HepG2 (cell line): Measurements from ENCODE around the gene CHST13. TPM values are rescaled to one million over a fixed set of nuclear protein-coding genes. Genes with fewer than 3 reads are reported as not detected.

Experiments
- ATAC-seq: fragments of 200-7000 bp; cut with Tn5 transposase; 3 replicates; pipeline ENCODE4 v1.9.1; 2020; ENCODE audit warnings: mild to moderate bottlenecking, moderate library complexity
- BruUV-seq: library from RNA; stranded (reverse); fragments of 400-500 nt; replicated peaks from 2 replicates; lab custom pipeline; 2021; lab: Mats Ljungman, UMichigan
- CTCF ChIA-PET: fragments of 300-600 bp; formaldehyde crosslinking; extraction: SDS; loops from one replicate; lab custom pipeline; 2021; ENCODE audit warnings: low total read pairs, inconsistent platforms, low intra/inter-chr PET ratio; lab: Yijun Ruan, JAX
- POLR2A ChIA-PET: fragments of 350-600 bp; sonication (Branson Sonifier 250); formaldehyde crosslinking; loops from one replicate; lab custom pipeline; 2020; ENCODE audit warnings: antibody characterized with exemption, inconsistent platforms; lab: Yijun Ruan, JAX
- DNase-seq: peaks from one replicate; pipeline ENCODE4 v3.0.0-alpha.2; 2015; ENCODE audit warnings: low spot score
- FAIRE-seq: peaks from 3 replicates; lab custom pipeline; 2011; peaks lifted over from hg19 to GRCh38; lab: Jason Lieb, UNC
- H2AFZ ChIP-seq: one replicate; pipeline ENCODE4 v1.6.1; 2011; ENCODE audit warnings: low read length, inconsistent platforms
- H3K27ac ChIP-seq: fragments of 300-600 bp; 3 replicates; pipeline ENCODE4 v1.8.0; 2011; ENCODE audit warnings: mixed run types, mild to moderate bottlenecking, mixed read lengths, low read length, inconsistent platforms; ENCODE audit not compliant: insufficient read depth; ENCODE audit errors: extremely low read length
- H3K27me3 ChIP-seq, 2 experiments: fragments of 200-600 bp in 1 of 2; 2 replicates in 1 of 2; 3 replicates in 1 of 2; pipeline versions ENCODE4 v1.6.0 to v1.8.0; 2011; ENCODE audit warnings: low read length in 2 of 2, mild to moderate bottlenecking in 2 of 2, moderate library complexity in 2 of 2, inconsistent platforms in 1 of 2; ENCODE audit not compliant: insufficient read depth in 2 of 2, control insufficient read depth in 1 of 2
- H3K36me3 ChIP-seq, 2 experiments: fragments of 200-600 bp in 1 of 2; replicated peaks in 1 of 2; 2 replicates in 1 of 2; 3 replicates in 1 of 2; pipeline versions ENCODE4 v1.5.1 to v1.8.0; 2011; ENCODE audit warnings: low read length in 2 of 2, inconsistent platforms in 1 of 2; ENCODE audit not compliant: insufficient read depth in 2 of 2, control insufficient read depth in 1 of 2
- H3K4me1 ChIP-seq: 2 replicates; pipeline ENCODE4 v1.5.1; 2012; ENCODE audit warnings: low read length, inconsistent platforms; ENCODE audit not compliant: insufficient read depth
- H3K4me2 ChIP-seq: 2 replicates; pipeline ENCODE4 v1.6.0; 2011; ENCODE audit warnings: low read depth, low read length, inconsistent platforms
- H3K4me3 ChIP-seq, 3 experiments: fragments of 200-600 bp in 1 of 3; sonication (generic), shearing (Covaris generic) in 1 of 3; replicated peaks in 1 of 3; 2 replicates each; pipeline ENCODE4 v1.5.1; 2011 to 2016; ENCODE audit warnings: low read length in 3 of 3, inconsistent platforms in 2 of 3, low read depth in 2 of 3, mild to moderate bottlenecking in 2 of 3, control low read depth in 1 of 3, mixed read lengths in 1 of 3; ENCODE audit not compliant: insufficient read depth in 1 of 3
- H3K79me2 ChIP-seq: one replicate; pipeline ENCODE4 v1.6.1; 2011; ENCODE audit warnings: low read length, inconsistent platforms; ENCODE audit not compliant: insufficient read depth
- H3K9ac ChIP-seq: 2 replicates; pipeline ENCODE4 v1.6.0; 2011; ENCODE audit warnings: mild to moderate bottlenecking, low read depth, low read length, inconsistent platforms; ENCODE audit not compliant: insufficient read depth
- H3K9me3 ChIP-seq: 2 replicates; pipeline ENCODE4 v1.5.1; 2012; ENCODE audit warnings: mild to moderate bottlenecking, low read length
- H4K20me1 ChIP-seq: 2 replicates; pipeline ENCODE4 v1.6.0; 2011; ENCODE audit warnings: inconsistent platforms, mild to moderate bottlenecking, low read length, moderate library complexity; ENCODE audit not compliant: insufficient read depth
- DZIP1 ChIP-seq: sonication (generic); formaldehyde crosslinking; IDR thresholded peaks from 2 replicates; pipeline ENCODE4 v1.5.0; 2020; ENCODE audit warnings: mild to moderate bottlenecking, missing genetic modification reagents
- FUBP1 ChIP-seq: sonication (generic); formaldehyde crosslinking; IDR thresholded peaks from 2 replicates; pipeline ENCODE4 v1.5.1; 2020; ENCODE audit warnings: missing genetic modification reagents, mild to moderate bottlenecking, borderline replicate concordance
- IKZF4 ChIP-seq: sonication (generic); formaldehyde crosslinking; IDR thresholded peaks from 2 replicates; pipeline ENCODE4 v1.5.1; 2020; ENCODE audit warnings: borderline replicate concordance, mild to moderate bottlenecking, low read depth, missing genetic modification reagents; ENCODE audit errors: not compliant biosample characterization
- ISX ChIP-seq: sonication (generic); formaldehyde crosslinking; conservative IDR thresholded peaks from 2 replicates; pipeline ENCODE4 v1.5.0; 2020; ENCODE audit warnings: missing genetic modification reagents
- KDM1A ChIP-seq: IDR thresholded peaks from 2 replicates; pipeline ENCODE4 v1.6.1; 2016; ENCODE audit warnings: missing compliant biosample characterization
- KDM6A ChIP-seq: IDR thresholded peaks from 2 replicates; pipeline ENCODE4 v1.6.1; 2016; ENCODE audit warnings: low read depth
- ONECUT2 ChIP-seq: sonication (generic); formaldehyde crosslinking; IDR thresholded peaks from 2 replicates; pipeline ENCODE4 v1.4.0; 2020; ENCODE audit warnings: missing genetic modification reagents
- TRIM22 ChIP-seq: fragments of 450-650 bp; IDR thresholded peaks from 2 replicates; pipeline ENCODE4 v1.6.1; 2017
- ZBTB37 ChIP-seq: sonication (generic); formaldehyde crosslinking; IDR thresholded peaks from 2 replicates; pipeline ENCODE4 v1.4.0; 2020; ENCODE audit warnings: mild to moderate bottlenecking, missing genetic modification reagents
- WGBS: methylation state at CpG from one replicate; pipeline ENCODE4 v1.1.6; 2017; ENCODE audit warnings: low lambda C conversion rate; 5-methylcytosine and 5-hydroxymethylcytosine counted together
- in situ Hi-C: cut with HindIII; loops from 2 replicates; pipeline ENCODE4 v1.10.0; 2017; ENCODE audit warnings: low pct_unique_long_range_greater_than_20kb; ENCODE audit not compliant: extremely low pct_ligation_motif_present
- intact Hi-C: fragments of 100-400 bp; cut with micrococcal nuclease; formaldehyde crosslinking; loops from one replicate; pipeline ENCODE4 v1.10.0; 2022; ENCODE audit not compliant: unreplicated experiment
- polyA plus RNA-seq, 8 experiments: library from polyadenylated mRNA; depleted of rRNA in 3 of 8; stranded (reverse) in 7 of 8; unstranded in 1 of 8; fragments of >200 nt; fragmentation: Illumina TruSeq in 4 of 8; extraction: Trizol in 4 of 8; gene quantifications; 2 replicates each; pipeline versions ENCODE4 v1.2.1 to v1.2.3, GENCODE V29; 2011 to 2016; ENCODE audit warnings: low read depth in 4 of 8, missing spikeins in 1 of 8, mixed read lengths in 1 of 8; ENCODE audit not compliant: insufficient read depth in 1 of 8
- total RNA-seq, 5 experiments: library from RNA; depleted of rRNA; stranded (reverse); fragments of >200 nt; fragmentation: Illumina TruSeq; extraction: Trizol; gene quantifications; 2 replicates each; pipeline ENCODE4 v1.2.3, GENCODE V29; 2016; ENCODE audit warnings: low read depth in 1 of 5

The CHST13 gene
- total and polyA plus RNA-seq, 2 of the 13 experiments (the other 11 are each of a cell fraction or from before 2014, with no cell fraction given) = 32.0 to 43.1 TPM

GRCh38 chr3:126480861-126481260 is 43.1 kb upstream of the CHST13 start:
- CTCF ChIA-PET = no interaction called here
- in situ Hi-C loops = no loop called here
- no TSS peak for BruUV-seq
- no peak for FAIRE-seq
- H3K4me3 ChIP-seq = no peak overlapping the region
- no peaks in the 10 kb centered on the region for H4K20me1 ChIP-seq
- no peak overlapping the region for H2AFZ ChIP-seq
- WGBS = 68% methylated on average over 8 of the region's 8 CpGs
- H3K9me3 ChIP-seq = no peaks in the 10 kb centered on the region
- H3K79me2 ChIP-seq = no peaks in the 10 kb centered on the region
- no peaks in the 10 kb centered on the region for H3K36me3 ChIP-seq
- no peak overlapping the region for H3K9ac ChIP-seq
- peaks cover 94% of the 10 kb centered on the region for H3K4me1 ChIP-seq
- ATAC-seq = no peak
- intact Hi-C loops = loop anchor here (5.0 kb wide), 1 partner anchor 36 kb away; the partner anchor contains the start of gene UROC1
- H3K4me2 ChIP-seq = peak overlapping the region; percentile 60
- POLR2A ChIA-PET = interaction anchor here (1.5 kb wide), 1 partner anchor 38 kb away, joined by 10 read pairs; no protein-coding TSS in a partner anchor
- DNase-seq = no peak
- H3K27ac ChIP-seq = no peak overlapping the region
- no peaks in the 10 kb centered on the region; a peak in 1 of 5 replicates for H3K27me3 ChIP-seq
- TF ChIP-seq FUBP1 = no peak
- no peak for TF ChIP-seq ONECUT2 (CRISPR knock-in tag)
- TF ChIP-seq KDM6A (CRISPR knock-in tag) = no peak
- no peak for TF ChIP-seq DZIP1
- TF ChIP-seq TRIM22 = peak; percentile 54; the same call in 1 of the 2 replicates
- no peak for TF ChIP-seq IKZF4
- no peak for TF ChIP-seq ISX (CRISPR knock-in tag)
- no peak for TF ChIP-seq KDM1A
- TF ChIP-seq ZBTB37 = no peak
